Neural cell (in vitro differentiated cells): ENCODE measurements around the gene ZNF277. TPM values are rescaled to one million over a fixed set of nuclear protein-coding genes. Genes with fewer than 3 reads are reported as not detected.

Source experiments
- H2AFZ ChIP-seq: fragments of 200-600, 300-800 bp; sonication (generic), shearing (Covaris generic); 2 replicates; pipeline ENCODE4 v1.6.0; 2014; ENCODE audit warnings: low read depth, mild to moderate bottlenecking, antibody characterized with exemption, low read length, moderate library complexity
- H3F3A ChIP-seq: fragments of 200-600 bp; shearing (Covaris generic); 2 replicates; pipeline ENCODE4 v1.6.1; 2016; ENCODE audit warnings: mild to moderate bottlenecking, moderate library complexity, mixed read lengths, antibody characterized with exemption, low read length; ENCODE audit not compliant: insufficient read depth, poor library complexity, severe bottlenecking
- H3K27ac ChIP-seq: fragments of 200-600, 300-800 bp; sonication (generic), shearing (Covaris generic); 2 replicates; pipeline ENCODE4 v1.5.1; 2014; ENCODE audit warnings: mild to moderate bottlenecking, low read length, moderate library complexity
- H3K27me3 ChIP-seq: fragments of 300-800, 200-600 bp; sonication (generic), shearing (Covaris generic); 2 replicates; pipeline ENCODE4 v1.6.0; 2014; ENCODE audit warnings: mild to moderate bottlenecking, low read depth, low read length, moderate library complexity; ENCODE audit not compliant: insufficient read depth
- H3K36me3 ChIP-seq: fragments of 300-800, 200-600 bp; sonication (generic), shearing (Covaris generic); 2 replicates; pipeline ENCODE4 v1.5.1; 2014; ENCODE audit warnings: mild to moderate bottlenecking, antibody characterized with exemption, low read length, moderate library complexity; ENCODE audit not compliant: insufficient read depth
- H3K4me2 ChIP-seq: fragments of 300-800, 200-600 bp; sonication (generic), shearing (Covaris generic); 2 replicates; pipeline ENCODE4 v1.6.0; 2014; ENCODE audit warnings: mild to moderate bottlenecking, low read length
- H3K4me3 ChIP-seq: fragments of 300-800, 200-600 bp; sonication (generic), shearing (Covaris generic); 2 replicates; pipeline ENCODE4 v1.5.1; 2014; ENCODE audit warnings: mild to moderate bottlenecking, low read length, moderate library complexity
- H3K79me2 ChIP-seq: fragments of 200-600 bp; shearing (Covaris generic); replicated peaks from 2 replicates; pipeline ENCODE4 v1.6.0; 2014; ENCODE audit warnings: mild to moderate bottlenecking, low read length, moderate library complexity; ENCODE audit not compliant: insufficient read depth
- H3K9ac ChIP-seq: fragments of 300-800, 200-600 bp; sonication (generic), shearing (Covaris generic); 2 replicates; pipeline ENCODE4 v1.6.1; 2016; ENCODE audit warnings: mild to moderate bottlenecking, low read length, mixed read lengths
- H3K9me2 ChIP-seq: fragments of 200-600 bp; shearing (Covaris generic); 2 replicates; pipeline ENCODE4 v1.6.1; 2016; ENCODE audit warnings: mild to moderate bottlenecking, low read length, mixed read lengths; ENCODE audit not compliant: insufficient read depth
- H3K9me3 ChIP-seq: fragments of 200-600, 300-800 bp; sonication (generic), shearing (Covaris generic); 2 replicates; pipeline ENCODE4 v1.6.1; 2016; ENCODE audit warnings: mild to moderate bottlenecking, mixed run types, low read length, moderate library complexity, mixed read lengths
- H4K20me1 ChIP-seq: fragments of 200-600 bp; shearing (Covaris generic); 2 replicates; pipeline ENCODE4 v1.6.1; 2016; ENCODE audit warnings: mild to moderate bottlenecking, mixed run types; ENCODE audit not compliant: insufficient read depth
- CTCF ChIP-seq: fragments of 450-650 bp; IDR thresholded peaks from 2 replicates; pipeline ENCODE4 v1.5.1; 2014; ENCODE audit warnings: antibody characterized with exemption, mild to moderate bottlenecking, moderate library complexity; ENCODE audit not compliant: poor library complexity, severe bottlenecking
- EP300 ChIP-seq: fragments of 450-650 bp; conservative IDR thresholded peaks from 2 replicates; pipeline ENCODE4 v1.6.1; 2014; ENCODE audit warnings: antibody characterized with exemption, mild to moderate bottlenecking, moderate library complexity; ENCODE audit not compliant: poor library complexity, severe bottlenecking
- EZH2 ChIP-seq: fragments of 200-600, 300-800 bp; shearing (Covaris generic), sonication (generic); IDR thresholded peaks from 2 replicates; pipeline ENCODE4 v1.6.1; 2014; ENCODE audit warnings: antibody characterized with exemption, low read length, borderline replicate concordance, mild to moderate bottlenecking; ENCODE audit not compliant: insufficient read depth, poor library complexity, severe bottlenecking
- MXI1 ChIP-seq: fragments of 450-650 bp; conservative IDR thresholded peaks from 2 replicates; pipeline ENCODE4 v1.6.1; 2014; ENCODE audit warnings: antibody characterized with exemption, mild to moderate bottlenecking; ENCODE audit not compliant: poor library complexity, severe bottlenecking
- POLR2AphosphoS5 ChIP-seq: IDR thresholded peaks from 2 replicates; pipeline ENCODE4 v1.6.1; 2012
- RAD21 ChIP-seq: fragments of 450-650 bp; conservative IDR thresholded peaks from 2 replicates; pipeline ENCODE4 v1.6.1; 2014; ENCODE audit warnings: antibody characterized with exemption, mild to moderate bottlenecking, moderate library complexity
- REST ChIP-seq: IDR thresholded peaks from 2 replicates; pipeline ENCODE4 v1.6.1; 2012; ENCODE audit warnings: borderline replicate concordance
- SMC3 ChIP-seq: fragments of 450-650 bp; conservative IDR thresholded peaks from 2 replicates; pipeline ENCODE4 v1.6.1; 2014; ENCODE audit warnings: antibody characterized with exemption, mild to moderate bottlenecking, moderate library complexity; ENCODE audit not compliant: poor library complexity
- TAF1 ChIP-seq: IDR thresholded peaks from 2 replicates; pipeline ENCODE4 v1.6.1; 2012; ENCODE audit warnings: low read depth
- polyA plus RNA-seq: library from polyadenylated mRNA; depleted of rRNA; stranded (reverse); fragments of >200 nt; gene quantifications from 2 replicates; pipeline ENCODE4 v1.2.3, GENCODE V29; 2014

Gene ZNF277
- polyA plus RNA-seq, 1 donor from 2014 or later: 30.0 TPM

- Histone ChIP-seq H2AFZ (peak overlapping the region; percentile 100), H3K36me3 (no peaks in the 10 kb centered on the region), H3K9me2 (no peaks in the 10 kb centered on the region), H3K4me3 (peak overlapping the region; percentile 97), H3K9me3 (no peaks in the 10 kb centered on the region), H3K27ac (peak overlapping the region; percentile 77), H3K4me2 (peak overlapping the region; percentile 84), H3K9ac (peak overlapping the region; percentile 91), H3K27me3 (no peaks in the 10 kb centered on the region), H3K79me2 (peaks cover 62% of the 10 kb centered on the region), H4K20me1 (no peaks in the 10 kb centered on the region), H3F3A (no peaks in the 10 kb centered on the region)
- TF ChIP-seq EZH2 (no peak), TAF1 (no peak), RAD21 (peak; percentile 39)
Observed at GRCh38 chr7:112206991-112207592, 597 bp downstream of the ZNF277 start.

GRCh38 chr7:112207765-112208164 is 1.3 kb downstream of the ZNF277 start:
- H3K4me3 ChIP-seq: peak overlapping the region; percentile 97
- no peaks in the 10 kb centered on the region for H3K27me3 ChIP-seq
- H4K20me1 ChIP-seq: no peaks in the 10 kb centered on the region
- peaks cover 61% of the 10 kb centered on the region for H3K79me2 ChIP-seq
- no peaks in the 10 kb centered on the region for H3K9me2 ChIP-seq
- H3F3A ChIP-seq: no peaks in the 10 kb centered on the region
- H3K27ac ChIP-seq: no peak overlapping the region
- H3K36me3 ChIP-seq: no peaks in the 10 kb centered on the region
- H3K9me3 ChIP-seq: no peaks in the 10 kb centered on the region
- no peak overlapping the region for H2AFZ ChIP-seq
- peak overlapping the region; percentile 84 for H3K4me2 ChIP-seq
- H3K9ac ChIP-seq: no peak overlapping the region
- TF ChIP-seq EP300 (no peak), MXI1 (no peak), RAD21 (no peak)

- Histone ChIP-seq H3K36me3 (no peaks in the 10 kb centered on the region), H2AFZ (no peak overlapping the region), H3F3A (no peaks in the 10 kb centered on the region), H3K9ac (no peak overlapping the region), H3K27me3 (no peaks in the 10 kb centered on the region), H3K9me3 (no peaks in the 10 kb centered on the region), H3K4me3 (no peak overlapping the region), H3K4me2 (no peak overlapping the region), H3K9me2 (no peaks in the 10 kb centered on the region), H3K79me2 (peaks cover 40% of the 10 kb centered on the region), H4K20me1 (no peaks in the 10 kb centered on the region), H3K27ac (no peak overlapping the region)
- no peak for TF ChIP-seq SMC3
- no peak for TF ChIP-seq TAF1
- TF ChIP-seq REST: no peak
- TF ChIP-seq EP300: no peak
- no peak for TF ChIP-seq POLR2AphosphoS5
- no peak for TF ChIP-seq CTCF
- no peak for TF ChIP-seq MXI1
- no peak for TF ChIP-seq RAD21
- no peak for TF ChIP-seq EZH2
Observed at GRCh38 chr7:112211348-112211907, 4.9 kb downstream of the ZNF277 start.
